Measurements from ENCODE around the gene SNX8. TPM values are rescaled to one million over a fixed set of nuclear protein-coding genes. Genes with fewer than 3 reads are reported as not detected.

Gene SNX8
- total and polyA plus RNA-seq, 2 of the 8 experiments (the other 6 are each of a cell fraction or from before 2014, with no cell fraction given) = 46.2 to 70.8 TPM

DNA sequence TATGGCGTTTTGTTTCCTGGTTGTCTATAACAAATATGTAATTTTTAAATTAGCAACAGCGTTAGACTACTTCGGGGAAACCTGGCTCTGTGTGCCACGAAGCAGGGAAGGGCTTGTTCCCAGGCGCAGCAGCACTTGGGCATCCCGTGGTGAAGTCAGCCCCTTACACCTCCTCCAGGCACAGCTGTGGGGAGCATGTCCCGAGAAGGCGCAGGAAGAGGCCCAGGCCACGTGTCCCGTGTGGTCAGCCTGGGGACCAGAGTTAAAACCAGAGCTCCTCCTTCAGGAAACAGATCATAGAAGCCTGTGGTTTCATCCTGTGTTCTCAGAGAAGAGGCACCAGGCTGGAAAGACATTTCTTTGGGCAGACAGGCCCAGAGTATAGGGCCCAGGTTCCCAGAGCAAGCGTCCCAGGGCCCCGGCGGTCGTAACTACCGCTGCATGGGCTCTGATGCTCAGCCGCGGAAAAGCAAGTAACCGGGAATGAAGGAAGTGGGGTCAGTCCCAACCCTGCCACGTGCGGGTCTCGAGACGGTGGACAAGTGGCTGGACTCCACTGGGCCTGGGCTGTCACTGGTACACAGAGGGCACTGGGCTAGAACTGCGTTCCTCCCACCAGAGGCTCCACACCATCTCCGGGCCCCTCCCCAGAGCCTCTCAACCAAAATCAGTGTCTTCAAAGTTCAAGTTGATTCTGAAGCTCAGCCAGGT, 65.1 kb downstream of the SNX8 start (continued):
- TF ChIP-seq EGR1 (IDR thresholded peaks at IDR 0.05; ENCODE audit: borderline replicate concordance, low read depth, low read length) = no peak
- no peak for TF ChIP-seq MAFK (IDR thresholded peaks at IDR 0.05; ENCODE audit: low read depth, low read length)
- TF ChIP-seq SIRT6 (IDR thresholded peaks at IDR 0.05; ENCODE audit: low read length) = no peak
- TF ChIP-seq CHD2 (IDR thresholded peaks at IDR 0.05; ENCODE audit: low read length) = no peak
- TF ChIP-seq, protein P1, sequence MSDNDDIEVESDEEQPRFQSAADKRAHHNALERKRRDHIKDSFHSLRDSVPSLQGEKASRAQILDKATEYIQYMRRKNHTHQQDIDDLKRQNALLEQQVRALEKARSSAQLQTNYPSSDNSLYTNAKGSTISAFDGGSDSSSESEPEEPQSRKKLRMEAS (IDR thresholded peaks at IDR 0.05) = no peak
- TF ChIP-seq FOSL1 (IDR thresholded peaks at IDR 0.05; ENCODE audit: insufficient read depth, low read depth, low read length) = no peak
